Psoas muscle (tissue), 8 donors: ENCODE results near the gene IRF6. TPM values are rescaled to one million over a fixed set of nuclear protein-coding genes. Genes with fewer than 3 reads are reported as not detected.

Experiments used
- ATAC-seq, 4 donors: fragments of 200-7000 bp; cut with Tn5 transposase; one replicate each; pipeline ENCODE4 v1.9.1; 2020; ENCODE audit warnings: moderate library complexity in 3 of 4, mild to moderate bottlenecking in 2 of 4
- DNase-seq, 2 donors: peaks; one replicate each; pipeline ENCODE4 v3.0.0-alpha.2; 2020
- H3K27ac ChIP-seq: fragments of 200-600 bp; one replicate; pipeline ENCODE4 v1.8.0; 2022
- H3K27me3 ChIP-seq, 3 donors: fragments of 200-600 bp in 1 of 3; one replicate each; pipeline versions ENCODE4 v1.6.1 to v1.8.0; 2013 to 2022; ENCODE audit warnings: low read length in 2 of 3, mild to moderate bottlenecking in 2 of 3, moderate library complexity in 1 of 3; ENCODE audit not compliant: insufficient read depth in 3 of 3
- H3K36me3 ChIP-seq, 2 donors: fragments of 200-600 bp in 1 of 2; one replicate each; pipeline versions ENCODE4 v1.6.1 to v1.8.0; 2013 to 2022; ENCODE audit warnings: low read depth in 1 of 2, mild to moderate bottlenecking in 1 of 2, moderate library complexity in 1 of 2; ENCODE audit not compliant: insufficient read depth in 1 of 2
- H3K4me1 ChIP-seq: fragments of 200-600 bp; one replicate; pipeline ENCODE4 v1.8.0; 2022
- H3K4me3 ChIP-seq: fragments of 200-600 bp; one replicate; pipeline ENCODE4 v1.8.0; 2022; ENCODE audit warnings: mild to moderate bottlenecking
- H3K9me3 ChIP-seq: fragments of 200-600 bp; one replicate; pipeline ENCODE4 v1.8.0; 2022
- CTCF ChIP-seq: fragments of 200-600 bp; IDR thresholded peaks from one replicate; pipeline ENCODE4 v1.8.0; 2022; ENCODE audit warnings: antibody characterized with exemption
- WGBS, 3 donors: extraction: QIAGEN DNeasy Blood & Tissue Kit; methylation state at CpG; one replicate each; pipeline versions ENCODE4 v1.1.6 to v1.1.7; 2013; 5-methylcytosine and 5-hydroxymethylcytosine counted together
- intact Hi-C, 2 donors: fragments of 100-400 bp; cut with DNase I; formaldehyde crosslinking; loops; one replicate each; pipeline versions ENCODE4 v1.11.0 to v1.14.2; 2022
- polyA plus RNA-seq, 3 donors: library from polyadenylated mRNA; stranded (reverse); fragments of 200-250 nt; gene quantifications; one replicate each; pipeline ENCODE4 v1.2.3, GENCODE V29; 2013
- total RNA-seq, 4 donors: library from RNA; stranded (reverse); fragmentation: NEBNext Ultra II Directional in 2 of 4; extraction: Animal tissue kit (Norgen Biotek cat#: 25700) in 2 of 4; gene quantifications; one replicate each; pipeline versions ENCODE4 v1.2.1 to v1.2.4, GENCODE V29; 2021 to 2023
- donor health status: healthy with polysubstance abuse.
- donor health status: DM: no; HTN: no; CAD: no; lungs with moderate emphysema.
- donor health status: Bipolar disorder and iron deficiency.
- donor health status: healthy.
- donor health status: DM: yes; HTN: yes; CAD: no.
- donor health status: DM: no; HTN: no; CAD: no.
- donor health status: DM: no; HTN: no; CAD: no.
- donor health status: DM: yes; HTN: yes; CAD: no.

Gene IRF6
- total and polyA plus RNA-seq, 7 donors = 0.26 to 5.1 (median 0.37) TPM; not detected in 1

GRCh38 chr1:209837671-209838070 is 31.7 kb upstream of the IRF6 start:
- DNase-seq (no peak), ATAC-seq (no peak)
- Histone ChIP-seq H3K4me1 (no peaks in the 10 kb centered on the region), H3K27ac (no peak overlapping the region), H3K36me3 (peaks cover 32 to 100% of the 10 kb centered on the region in 2 donors), H3K4me3 (no peak overlapping the region), H3K9me3 (no peaks in the 10 kb centered on the region), H3K27me3 (no peaks in the 10 kb centered on the region)
- WGBS, 3 donors = 84 to 91% (median 85%) methylated on average over 7 of the region's 7 CpGs
- no peak for TF ChIP-seq CTCF
- intact Hi-C loops = no loop called here

- no peak for ATAC-seq
- TF ChIP-seq CTCF = no peak
Measured at GRCh38 chr1:209835782-209836298, 29.9 kb upstream of the IRF6 start.

GRCh38 chr1:209831615-209832014 is 25.7 kb upstream of the IRF6 start:
- H3K9me3 ChIP-seq = no peaks in the 10 kb centered on the region
- DNase-seq (no peak), ATAC-seq (no peak)
- H3K4me3 ChIP-seq = no peak overlapping the region
- no peaks in the 10 kb centered on the region for H3K4me1 ChIP-seq
- intact Hi-C loops = no loop called here
- WGBS, 3 donors = 96 to 97% (median 96%) methylated on average over 1 of the region's 1 CpG
- no peak overlapping the region for H3K27ac ChIP-seq
- peaks cover 8 to 61% of the 10 kb centered on the region in 2 donors for H3K36me3 ChIP-seq
- no peak for TF ChIP-seq CTCF
- no peaks in the 10 kb centered on the region for H3K27me3 ChIP-seq

More at GRCh38 chr1:209835782-209836298, 29.9 kb upstream of the IRF6 start:
- intact Hi-C loops = no loop called here
- Histone ChIP-seq H3K4me3 (no peak overlapping the region), H3K4me1 (no peaks in the 10 kb centered on the region), H3K27ac (no peak overlapping the region), H3K36me3 (peaks cover 24 to 100% of the 10 kb centered on the region in 2 donors), H3K27me3 (no peaks in the 10 kb centered on the region), H3K9me3 (no peaks in the 10 kb centered on the region)
- DNase-seq = no peak

GRCh38 chr1:209830722-209831121 is 24.8 kb upstream of the IRF6 start:
- intact Hi-C loops = no loop called here
- no peaks in the 10 kb centered on the region for H3K9me3 ChIP-seq
- H3K27me3 ChIP-seq = no peaks in the 10 kb centered on the region
- no peak overlapping the region for H3K27ac ChIP-seq
- H3K36me3 ChIP-seq = peaks cover 4 to 52% of the 10 kb centered on the region in 2 donors
- no peak for ATAC-seq
- 89 to 91% (median 91%) methylated on average over 3 of the region's 3 CpGs for WGBS, 3 donors
- DNase-seq = no peak
- no peak for TF ChIP-seq CTCF
- no peak overlapping the region for H3K4me3 ChIP-seq
- no peaks in the 10 kb centered on the region for H3K4me1 ChIP-seq

GRCh38 chr1:209829716-209830115 is 23.8 kb upstream of the IRF6 start:
- Histone ChIP-seq H3K27me3 (peaks cover 0 to 3% (median 0%) of the 10 kb centered on the region in 3 donors), H3K36me3 (peaks cover 0 to 42% of the 10 kb centered on the region in 2 donors), H3K9me3 (no peaks in the 10 kb centered on the region), H3K4me3 (no peak overlapping the region), H3K4me1 (no peaks in the 10 kb centered on the region), H3K27ac (no peak overlapping the region)
- no peak for TF ChIP-seq CTCF
- ATAC-seq (no peak), DNase-seq (no peak)
- intact Hi-C loops = no loop called here
- 76 to 87% (median 83%) methylated on average over 2 of the region's 2 CpGs for WGBS, 3 donors
